ENCODE measurements around the gene BCL2L1.

- TF ChIP-seq CTCF (conservative IDR thresholded peaks at IDR 0.05; ENCODE audit: low read length) (no peak), EZH2phosphoT487 (IDR thresholded peaks at IDR 0.05; ENCODE audit: borderline replicate concordance, low read depth, low read length) (no peak)
Measured at GRCh38 chr20:31731321-31731717, 8.7 kb upstream of the BCL2L1 start.

All from OCI-LY7 (cell line).